HG03342 (cell line): ENCODE data around the gene LIPF.
"Not testable (repeated sequence)": the region's sequence is repeated elsewhere in the genome, so short reads cannot be mapped to it uniquely, and the experiment has no call there.

ENCODE experiments used
- ATAC-seq: cut with Tn5 transposase; IDR thresholded peaks from one replicate; pipeline ENCODE4 v1.9.1; 2021; ENCODE audit warnings: mild to moderate bottlenecking, moderate library complexity; ENCODE audit not compliant: unreplicated experiment

LIPF gene, protein sequence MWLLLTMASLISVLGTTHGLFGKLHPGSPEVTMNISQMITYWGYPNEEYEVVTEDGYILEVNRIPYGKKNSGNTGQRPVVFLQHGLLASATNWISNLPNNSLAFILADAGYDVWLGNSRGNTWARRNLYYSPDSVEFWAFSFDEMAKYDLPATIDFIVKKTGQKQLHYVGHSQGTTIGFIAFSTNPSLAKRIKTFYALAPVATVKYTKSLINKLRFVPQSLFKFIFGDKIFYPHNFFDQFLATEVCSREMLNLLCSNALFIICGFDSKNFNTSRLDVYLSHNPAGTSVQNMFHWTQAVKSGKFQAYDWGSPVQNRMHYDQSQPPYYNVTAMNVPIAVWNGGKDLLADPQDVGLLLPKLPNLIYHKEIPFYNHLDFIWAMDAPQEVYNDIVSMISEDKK

DNA sequence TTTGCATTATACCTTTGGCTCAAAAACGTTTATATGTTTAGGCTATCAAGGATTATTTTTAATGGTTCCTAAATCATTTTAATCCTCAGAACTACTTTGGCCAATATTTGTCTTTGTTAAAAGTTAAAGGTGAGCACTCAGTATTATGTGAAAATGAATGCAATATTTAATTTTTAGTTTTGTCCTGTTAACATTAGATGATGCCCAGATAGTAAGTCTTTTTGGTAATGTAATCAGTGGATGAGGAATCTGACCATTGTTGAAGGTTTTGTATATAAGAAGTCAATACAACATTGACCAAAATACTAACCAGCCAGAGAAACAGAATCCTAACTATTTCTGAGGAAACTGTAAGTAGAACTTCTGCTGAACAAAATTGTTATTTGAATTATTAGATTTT lies at the start of gene LIPF:
LIPF (plus strand) TSS at position 301 of the 400 bp plus-strand sequence. CDS start 2,856 bp downstream, outside the sequence.
- no peak for ATAC-seq

DNA sequence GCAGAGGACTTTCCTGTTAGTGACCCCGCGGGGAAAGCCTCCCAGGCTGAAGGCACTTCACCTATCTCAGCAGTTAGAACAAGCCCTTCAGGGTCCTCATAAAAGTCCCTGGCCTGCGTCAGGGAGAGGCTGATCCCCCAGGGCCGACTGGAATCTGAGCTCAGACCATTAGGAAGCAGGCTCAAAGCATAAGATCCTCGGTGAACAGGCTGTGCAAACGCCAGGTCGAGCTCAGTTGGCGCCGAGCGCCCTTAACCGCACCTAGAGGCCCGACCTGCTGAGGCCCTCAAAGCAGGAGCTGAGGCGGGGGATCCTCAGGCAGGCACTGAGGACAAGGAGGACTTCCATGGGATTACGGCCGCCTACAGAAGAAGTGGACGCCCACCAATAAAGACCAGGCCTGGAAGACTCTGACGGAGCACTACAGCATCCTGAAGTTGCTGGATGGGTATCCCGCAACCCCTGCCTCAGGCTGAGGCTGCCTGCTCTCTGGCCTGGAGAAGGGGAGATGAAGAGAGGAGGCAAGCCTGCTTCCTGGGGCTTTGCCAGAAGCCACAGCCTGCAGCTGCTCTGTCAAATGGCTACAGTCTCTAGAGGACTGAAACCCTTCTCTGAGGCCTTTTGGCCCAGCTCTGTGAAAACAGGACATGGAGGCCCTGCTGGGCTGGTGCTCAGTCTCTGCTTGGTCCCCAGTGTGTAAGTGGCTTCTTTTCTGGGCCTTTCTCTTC lies 47.8 kb upstream of the LIPF start:
- no peak for ATAC-seq

DNA sequence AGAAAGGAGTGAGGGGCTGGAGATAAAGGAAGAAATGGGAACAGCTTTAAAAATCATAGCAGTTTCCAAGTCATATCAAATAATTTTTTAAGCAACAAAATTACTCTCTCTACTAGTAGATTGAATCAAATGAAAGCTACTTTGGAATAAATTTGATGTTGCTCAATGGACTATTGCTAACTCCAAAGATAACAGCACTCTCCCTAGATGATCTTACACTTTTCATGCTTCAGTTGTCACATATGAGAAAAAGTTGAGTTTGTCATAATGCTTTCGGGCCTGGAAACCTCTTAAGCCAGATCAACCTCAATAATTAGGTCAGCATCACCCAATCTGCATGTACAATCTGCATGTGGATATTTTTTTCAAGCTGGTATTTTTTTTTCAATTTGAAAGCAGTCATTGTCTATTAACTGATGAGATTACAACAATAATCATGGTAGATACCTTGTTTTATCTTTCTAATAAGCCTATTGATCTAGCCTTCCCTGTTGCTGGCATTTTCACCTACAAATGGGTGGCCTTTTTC lies 46.4 kb upstream of the LIPF start:
- no peak for ATAC-seq

DNA sequence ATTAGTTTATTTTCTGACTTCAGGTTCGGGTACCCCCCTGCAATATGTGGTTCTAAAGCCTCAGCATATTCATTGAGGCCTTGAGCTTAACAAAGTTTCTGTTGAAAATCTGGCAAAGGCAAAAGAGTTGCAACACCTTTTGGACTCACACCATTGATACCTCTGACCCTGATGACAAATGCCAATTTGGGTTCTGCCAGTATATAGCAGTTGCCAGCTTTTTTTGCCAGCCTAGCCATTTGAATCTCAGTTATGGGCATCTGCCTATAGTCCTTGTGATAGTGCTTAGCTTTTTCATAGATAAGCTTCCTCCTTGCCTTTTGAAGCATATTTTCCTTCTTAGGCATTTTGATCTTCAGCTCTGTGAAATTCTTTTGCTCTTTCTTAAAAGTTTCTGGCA lies 45.7 kb upstream of the LIPF start:
- no peak for ATAC-seq

DNA sequence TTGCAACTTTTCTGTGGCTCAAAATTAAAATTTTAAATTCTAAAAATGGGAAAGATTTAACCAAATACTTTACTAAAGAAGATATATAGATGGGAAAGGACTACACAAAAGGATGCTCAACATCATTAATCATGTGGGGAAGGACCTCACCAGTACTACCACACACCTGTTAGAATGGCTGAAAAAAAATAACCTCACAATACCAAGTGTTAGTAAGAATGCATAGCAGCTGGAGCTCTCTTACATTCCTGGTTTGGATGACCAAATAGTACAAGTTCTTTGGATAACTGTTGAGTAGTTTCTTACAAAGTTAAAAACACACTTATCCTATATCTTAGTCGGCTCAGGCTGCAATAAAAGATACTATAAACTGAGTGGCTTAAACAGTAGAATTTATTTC lies 43.8 kb upstream of the LIPF start:
- no peak for ATAC-seq

DNA sequence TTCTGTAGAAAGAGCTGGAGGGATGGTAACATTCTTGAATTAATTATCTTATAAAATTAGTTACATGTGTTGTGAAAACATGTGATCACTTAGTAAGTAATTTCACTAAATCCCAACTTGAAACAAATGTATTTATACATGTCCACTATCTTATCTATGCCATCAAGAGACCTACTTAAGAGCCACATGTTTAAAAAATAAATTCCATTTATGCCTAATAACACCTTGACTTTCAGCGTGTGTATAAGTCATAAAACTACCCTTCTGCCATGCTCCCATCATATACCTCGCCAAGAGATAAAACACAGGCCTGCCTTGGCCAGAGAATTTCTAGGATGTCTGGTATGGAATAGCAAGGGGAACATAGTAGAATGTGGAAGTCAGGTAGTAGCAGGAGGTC lies 40.4 kb upstream of the LIPF start:
- ATAC-seq = no peak

DNA sequence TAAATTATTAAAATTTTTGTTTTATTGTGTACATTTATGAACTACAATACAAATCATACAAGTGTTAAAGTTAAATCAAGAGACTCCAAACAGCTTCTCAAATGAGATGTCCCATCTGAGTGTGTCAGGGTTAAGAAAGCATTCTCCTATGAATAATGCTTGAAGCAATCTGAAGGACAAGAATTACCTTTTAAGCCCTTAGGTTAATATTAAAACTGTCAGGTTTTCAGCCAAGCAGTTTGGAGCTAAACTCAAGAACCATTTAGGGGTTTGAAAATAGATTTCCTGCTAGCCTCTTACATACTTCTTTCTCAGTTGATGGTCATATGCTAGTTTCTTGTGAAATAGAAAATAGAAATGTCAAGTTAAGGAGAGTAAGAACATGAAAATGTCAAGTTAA lies 39.4 kb upstream of the LIPF start:
- ATAC-seq = no peak

DNA sequence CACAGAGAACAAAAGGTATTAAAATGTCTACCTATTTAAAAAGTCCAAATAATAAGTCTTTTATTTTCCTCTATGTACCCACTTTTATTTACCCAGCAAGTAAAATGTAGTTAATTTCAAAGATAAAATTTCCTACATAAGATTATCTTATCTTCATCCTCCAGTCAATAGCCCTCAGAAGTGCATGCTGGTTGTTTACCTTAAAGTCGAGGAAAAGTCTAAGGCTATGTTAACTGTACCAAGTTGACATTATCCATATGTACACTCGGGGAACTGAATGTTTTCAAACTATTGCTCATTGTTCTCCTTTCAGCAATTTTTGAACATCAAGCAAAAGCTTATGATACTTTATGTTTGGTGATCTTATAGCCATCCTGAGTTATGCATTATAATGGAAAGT lies 24.1 kb upstream of the LIPF start:
- ATAC-seq = no peak

DNA sequence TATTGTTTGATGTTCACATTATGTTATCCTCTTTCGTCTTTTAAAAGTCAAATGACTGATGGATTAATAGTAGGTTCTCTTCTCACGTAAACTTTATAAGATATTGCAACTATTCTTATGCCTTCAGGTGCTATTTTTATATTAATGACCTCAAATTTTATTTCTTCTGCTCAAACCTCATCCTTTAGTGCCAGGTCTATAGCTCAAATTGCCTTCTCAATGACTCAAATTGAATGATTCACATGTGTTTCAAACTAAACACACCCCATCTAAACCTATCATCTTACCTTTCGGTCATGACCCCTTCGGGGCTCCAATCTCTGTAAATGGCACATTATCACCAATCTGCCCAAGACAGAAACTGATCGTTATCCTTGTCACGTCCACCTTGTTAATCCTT lies 22.0 kb upstream of the LIPF start:
- no peak for ATAC-seq

DNA sequence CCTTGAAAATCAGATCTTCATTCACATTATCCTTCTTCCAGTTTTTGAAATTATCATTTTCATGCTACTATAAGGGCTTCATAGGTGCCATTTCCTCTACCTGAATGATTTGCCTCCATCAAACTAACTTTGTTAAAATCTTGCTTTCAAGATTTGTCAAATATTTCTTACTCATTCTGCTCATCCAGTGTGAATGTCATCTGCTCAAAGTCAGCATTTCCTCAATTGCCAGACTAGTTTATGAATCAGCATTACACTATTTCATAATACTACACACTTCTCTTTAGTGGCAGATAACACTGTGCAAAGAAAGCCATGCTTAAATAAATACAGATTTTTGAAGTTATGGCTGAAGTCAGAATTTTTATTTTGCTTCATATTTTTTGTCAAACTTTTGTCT lies 21.3 kb upstream of the LIPF start:
- no peak for ATAC-seq

DNA sequence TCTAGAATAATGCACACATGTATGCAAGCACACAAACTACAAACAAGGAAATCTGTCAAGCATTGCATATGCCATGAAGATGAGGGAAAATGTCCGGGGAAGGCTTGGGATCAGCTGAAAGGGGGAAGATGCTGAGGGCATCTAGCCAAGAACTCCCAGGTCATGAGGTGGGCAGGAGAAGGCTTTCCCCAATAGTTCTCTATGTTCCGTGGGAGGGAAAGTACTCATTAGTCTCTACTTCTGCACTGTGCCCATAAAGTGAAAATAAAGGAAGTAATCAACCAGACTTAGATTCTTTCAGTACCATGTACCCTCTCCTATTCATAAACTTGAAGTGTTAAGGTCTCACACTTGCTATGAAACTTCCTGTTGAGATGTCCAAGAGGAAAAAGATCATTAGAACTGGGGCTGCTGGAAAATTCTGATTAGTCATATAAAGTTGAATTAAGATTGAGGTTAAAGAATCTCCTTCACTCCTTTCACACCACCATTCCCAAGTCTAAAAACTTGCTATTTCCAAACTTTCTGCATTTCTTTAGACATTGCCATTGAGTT lies 17.1 kb upstream of the LIPF start:
- ATAC-seq = no peak

DNA sequence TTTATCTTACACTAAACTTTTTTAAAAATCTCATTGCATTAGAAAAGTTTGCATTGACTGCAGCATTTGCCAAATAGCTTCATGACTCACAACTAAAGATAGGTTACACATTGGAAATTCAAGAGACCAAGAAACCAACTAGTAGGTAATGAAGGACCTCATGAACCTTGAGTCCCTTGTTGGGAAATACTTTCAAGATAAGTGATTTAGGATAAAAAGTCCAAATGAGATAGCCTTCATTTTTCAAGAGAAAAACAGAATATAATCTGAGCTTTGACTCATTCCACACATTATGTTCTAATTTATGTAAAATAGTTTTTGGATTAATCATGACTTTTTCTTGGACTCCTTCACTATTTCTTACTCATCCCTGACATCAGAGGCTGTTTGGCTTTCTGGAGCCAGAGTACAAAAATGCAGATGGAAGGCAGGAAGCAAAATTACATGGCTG lies 13.1 kb upstream of the LIPF start:
- ATAC-seq = no peak

DNA sequence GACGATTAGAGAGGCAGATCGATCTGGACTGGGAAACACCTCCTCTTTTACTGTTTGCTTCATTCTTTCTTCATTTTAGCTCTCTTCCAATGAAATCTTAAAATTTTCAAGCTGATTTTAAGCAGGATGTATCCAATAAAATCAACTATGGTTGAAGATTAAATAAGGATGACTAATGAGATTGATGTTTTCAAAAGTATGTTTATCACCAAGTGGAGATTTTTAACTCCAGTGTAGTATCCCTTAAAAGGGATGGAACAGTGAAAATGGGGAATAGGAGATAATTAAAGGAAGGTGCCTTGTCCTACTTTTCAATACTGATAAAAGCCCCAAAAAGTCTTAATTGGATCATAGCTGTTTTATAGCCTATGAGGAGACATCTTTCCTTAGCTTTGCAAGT lies 11.6 kb upstream of the LIPF start:
- no peak for ATAC-seq

DNA sequence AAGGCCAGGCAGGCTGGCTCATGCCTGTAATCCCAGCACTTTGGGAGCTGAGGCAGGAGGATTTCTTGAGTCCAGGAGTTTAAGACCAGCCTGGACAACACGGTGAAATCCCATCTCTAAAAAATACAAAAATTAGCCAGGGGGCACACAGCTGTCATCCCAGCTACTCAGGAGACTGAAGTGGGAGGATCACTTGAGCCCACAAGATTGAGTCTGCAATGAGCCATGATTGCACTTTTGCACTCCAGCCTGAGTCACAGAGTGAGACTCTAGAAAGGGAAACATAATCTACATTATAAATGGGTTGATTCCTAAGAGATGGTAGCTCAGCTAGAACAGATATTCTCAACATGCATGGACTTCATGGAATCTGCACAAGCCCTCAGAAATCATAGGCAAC lies 6.3 kb upstream of the LIPF start:
- ATAC-seq = no peak

DNA sequence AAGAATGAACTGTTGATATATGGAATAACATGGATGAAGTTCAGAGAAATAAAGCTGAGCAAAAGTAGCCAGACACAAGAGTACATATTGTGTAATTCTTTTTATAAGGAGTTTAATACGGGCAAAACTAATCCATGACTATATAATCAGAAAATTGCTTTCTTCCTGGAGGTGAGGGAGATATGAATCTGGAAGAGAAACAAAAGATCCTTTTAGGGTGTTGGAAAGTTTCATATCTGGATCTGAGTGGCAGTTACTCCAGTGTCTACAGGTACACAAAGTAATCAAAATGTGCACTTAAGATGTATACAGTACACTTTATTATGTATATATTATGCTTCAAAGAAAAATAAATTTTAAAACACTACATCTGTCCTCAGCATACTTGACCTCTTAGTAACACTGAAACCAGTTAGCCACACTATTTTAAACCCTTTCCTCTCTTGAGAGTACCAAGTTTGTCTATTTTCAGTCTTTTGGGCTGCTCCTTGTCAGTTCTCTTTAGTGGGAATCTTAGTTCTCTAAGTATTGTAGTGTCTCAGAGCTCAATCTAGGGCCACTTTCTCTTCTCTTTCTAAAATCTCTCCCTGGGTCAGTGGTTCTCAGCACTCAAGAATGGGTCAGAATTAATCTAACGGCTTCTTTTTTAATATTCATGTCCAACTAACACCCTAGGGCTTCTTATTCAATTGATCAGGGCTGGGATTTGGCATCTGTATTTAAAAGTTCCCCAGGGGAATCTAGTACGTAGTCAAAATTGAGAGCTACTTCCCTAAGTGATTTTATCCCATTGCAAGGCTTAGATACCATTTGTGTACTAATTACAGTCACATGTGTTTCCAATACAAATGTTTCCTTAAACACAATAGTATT lies 4.3 kb upstream of the LIPF start:
- no peak for ATAC-seq

DNA sequence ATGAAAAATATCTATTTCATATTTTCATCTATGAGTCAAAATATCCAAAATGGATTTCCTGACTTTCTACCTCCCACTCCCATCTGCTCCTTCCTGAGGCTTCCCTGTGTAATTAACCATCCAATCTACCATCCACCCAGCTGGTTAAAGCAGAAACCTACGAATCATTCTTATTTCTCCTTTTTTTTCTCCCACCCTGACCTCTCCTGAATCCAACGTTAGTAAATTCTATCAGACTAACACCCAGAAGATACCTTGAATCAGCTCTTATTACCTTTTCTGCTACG lies 3.7 kb upstream of the LIPF start:
- ATAC-seq = no peak

DNA sequence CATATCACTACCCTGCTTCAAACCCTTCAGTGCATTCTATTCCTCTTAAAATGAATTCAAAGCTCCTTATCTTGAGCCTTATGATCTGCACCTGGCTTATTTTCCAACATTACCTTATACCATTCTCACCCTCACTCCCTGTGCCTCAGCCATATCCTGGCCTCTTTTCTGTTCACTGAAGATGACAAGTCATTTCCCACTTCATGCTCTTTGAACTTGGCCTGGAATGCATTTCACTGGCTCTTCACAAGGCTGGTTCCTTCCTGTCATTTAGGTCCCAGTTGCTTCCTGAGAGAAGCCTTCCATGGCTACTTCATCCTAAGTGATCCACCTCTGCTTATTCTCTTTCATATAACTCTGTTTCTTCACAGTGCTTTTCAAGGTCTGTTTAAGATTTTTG lies 3.2 kb upstream of the LIPF start:
- no peak for ATAC-seq

DNA sequence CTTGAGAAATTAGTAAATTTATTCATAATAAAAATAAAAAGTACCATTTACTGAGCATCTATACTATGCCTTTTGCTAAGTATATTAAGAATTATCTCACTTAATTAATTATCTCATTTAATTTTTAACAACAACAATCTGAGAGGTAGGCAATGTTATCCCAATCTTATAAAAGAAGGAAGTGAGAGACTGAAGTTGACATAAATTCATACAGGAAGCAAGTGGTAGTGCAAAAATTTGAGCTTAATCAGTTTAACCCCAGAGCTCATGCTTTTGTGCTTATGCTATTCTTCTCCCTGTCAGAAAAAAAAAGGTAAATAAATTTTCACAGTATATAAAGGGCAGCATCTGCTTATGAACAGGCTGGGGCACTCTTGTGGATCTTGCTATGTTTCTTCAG lies 2.7 kb upstream of the LIPF start:
- ATAC-seq = no peak

DNA sequence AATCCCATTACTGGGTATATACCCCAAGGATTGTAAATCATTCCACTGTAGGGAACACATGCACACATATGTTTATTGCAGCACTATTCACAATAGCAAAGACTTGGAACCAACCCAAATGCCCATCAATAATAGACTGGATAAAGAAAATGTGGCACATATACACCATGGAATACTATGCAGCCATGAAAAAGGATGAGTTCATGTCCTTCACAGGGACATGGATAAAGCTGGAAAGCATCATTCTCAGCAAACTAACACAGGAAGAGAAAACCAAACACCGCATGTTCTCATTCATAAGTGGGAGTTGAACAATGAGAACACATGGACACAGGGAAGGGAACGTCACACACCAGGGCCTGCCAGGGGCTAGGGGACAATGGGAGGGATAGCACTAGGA lies 1.1 kb upstream of the LIPF start:
- not testable (repeated sequence) for ATAC-seq

DNA sequence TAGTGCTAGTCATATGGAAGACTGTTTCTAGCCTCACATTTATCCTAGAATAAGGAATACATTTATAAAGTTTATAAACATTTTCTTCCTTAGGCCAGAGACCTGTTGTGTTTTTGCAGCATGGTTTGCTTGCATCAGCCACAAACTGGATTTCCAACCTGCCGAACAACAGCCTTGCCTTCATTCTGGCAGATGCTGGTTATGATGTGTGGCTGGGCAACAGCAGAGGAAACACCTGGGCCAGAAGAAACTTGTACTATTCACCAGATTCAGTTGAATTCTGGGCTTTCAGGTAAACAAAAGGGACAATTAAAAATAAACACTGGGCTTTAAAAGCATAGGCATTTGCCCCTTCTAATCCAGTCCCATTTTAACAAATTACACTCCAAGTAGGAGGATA lies 4.2 kb downstream of the LIPF start:
- no peak for ATAC-seq

DNA sequence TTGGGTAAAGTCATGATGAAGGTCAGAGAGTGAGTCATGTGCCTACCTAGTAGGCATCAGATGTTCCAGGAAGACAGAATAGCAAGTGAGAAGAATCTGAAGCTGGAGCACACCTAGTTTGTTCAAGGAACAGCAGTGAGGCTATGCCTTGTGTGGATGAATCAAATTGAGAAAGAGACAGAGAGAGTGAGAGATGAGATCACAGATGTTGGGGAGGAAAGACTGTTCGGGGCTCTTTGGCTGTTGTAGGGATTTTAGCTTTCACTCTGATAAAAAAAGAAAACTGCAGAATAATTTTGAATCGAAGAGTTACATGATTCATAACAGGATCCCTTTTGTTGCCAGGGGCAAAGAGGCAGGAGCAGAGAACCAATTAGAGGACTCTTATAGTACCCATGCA lies 6.3 kb downstream of the LIPF start:
- ATAC-seq = no peak
